Measurements from ENCODE around the gene ATP8A2. TPM values are rescaled to one million over a fixed set of nuclear protein-coding genes. Genes with fewer than 3 reads are reported as not detected.

The ATP8A2 gene
- total and polyA plus RNA-seq, 4 donors = 0.01 to 0.08 (median 0.05) TPM; not detected in 1

GRCh38 chr13:25324100-25324499 is 47.7 kb upstream of the ATP8A2 start:
- DNase-seq (ENCODE audit: low spot score) = no peak
- peaks cover 8 to 61% (median 37%) of the 10 kb centered on the region in 4 donors for H3K36me3 ChIP-seq (ENCODE audit: control insufficient read depth in 4 of 4, insufficient read depth in 3 of 4, low read depth in 1 of 4, low read length in 3 of 4)
- no peak overlapping the region for H3K4me3 ChIP-seq (ENCODE audit: low read depth in 1 of 3, low read length in 3 of 3)
- TF ChIP-seq ZBTB33 (IDR thresholded peaks at IDR 0.05) (no peak), RAD21 (IDR thresholded peaks at IDR 0.05) (no peak)
- no peaks in the 10 kb centered on the region for H3K9me3 ChIP-seq (ENCODE audit: control insufficient read depth in 4 of 4, low read length in 3 of 4)
- 94% methylated on average over 2 of the region's 2 CpGs for WGBS
- H3K27ac ChIP-seq (ENCODE audit: low read depth in 1 of 2, low read length in 2 of 2) = no peak overlapping the region
- no peaks in the 10 kb centered on the region for H3K4me1 ChIP-seq (ENCODE audit: control insufficient read depth in 4 of 4, insufficient read depth in 4 of 4, low read length in 3 of 4)
- H3K9ac ChIP-seq (ENCODE audit: low read depth in 1 of 2, low read length in 2 of 2) = no peak overlapping the region
- no peaks in the 10 kb centered on the region for H3K27me3 ChIP-seq (ENCODE audit: control insufficient read depth in 4 of 4, insufficient read depth in 4 of 4, low read length in 3 of 4)

- Histone ChIP-seq H3K9me3 (ENCODE audit: control insufficient read depth in 4 of 4, low read length in 3 of 4) (no peaks in the 10 kb centered on the region), H3K27ac (ENCODE audit: low read depth in 1 of 2, low read length in 2 of 2) (no peak overlapping the region), H3K27me3 (ENCODE audit: control insufficient read depth in 4 of 4, insufficient read depth in 4 of 4, low read length in 3 of 4) (no peaks in the 10 kb centered on the region), H3K9ac (ENCODE audit: low read depth in 1 of 2, low read length in 2 of 2) (no peak overlapping the region), H3K36me3 (ENCODE audit: control insufficient read depth in 4 of 4, insufficient read depth in 3 of 4, low read depth in 1 of 4, low read length in 3 of 4) (peaks cover 3 to 64% (median 57%) of the 10 kb centered on the region in 4 donors), H3K4me3 (ENCODE audit: low read depth in 1 of 3, low read length in 3 of 3) (no peak overlapping the region), H3K4me1 (ENCODE audit: control insufficient read depth in 4 of 4, insufficient read depth in 4 of 4, low read length in 3 of 4) (no peaks in the 10 kb centered on the region)
- WGBS = 98% methylated on average over 4 of the region's 4 CpGs
- TF ChIP-seq JUND (IDR thresholded peaks at IDR 0.05) = no peak
- TF ChIP-seq HNF4G (IDR thresholded peaks at IDR 0.05) = no peak
- TF ChIP-seq ATF3 (IDR thresholded peaks at IDR 0.05) = no peak
- TF ChIP-seq HNF4A (conservative IDR thresholded peaks at IDR 0.05) = no peak
- DNase-seq (ENCODE audit: low spot score) = no peak
These were observed 42.1 kb upstream of the ATP8A2 start for GRCh38 chr13:25329706-25330105.

GRCh38 chr13:25330541-25330940 is 41.2 kb upstream of the ATP8A2 start:
- no peaks in the 10 kb centered on the region for H3K9me3 ChIP-seq (ENCODE audit: control insufficient read depth in 4 of 4, low read length in 3 of 4)
- no peak overlapping the region for H3K9ac ChIP-seq (ENCODE audit: low read depth in 1 of 2, low read length in 2 of 2)
- H3K4me3 ChIP-seq (ENCODE audit: low read depth in 1 of 3, low read length in 3 of 3) = no peak overlapping the region
- no peak for DNase-seq (ENCODE audit: low spot score)
- no peaks in the 10 kb centered on the region for H3K4me1 ChIP-seq (ENCODE audit: control insufficient read depth in 4 of 4, insufficient read depth in 4 of 4, low read length in 3 of 4)
- no peaks in the 10 kb centered on the region for H3K27me3 ChIP-seq (ENCODE audit: control insufficient read depth in 4 of 4, insufficient read depth in 4 of 4, low read length in 3 of 4)
- WGBS = 98% methylated on average over 1 of the region's 1 CpG
- peaks cover 3 to 59% (median 50%) of the 10 kb centered on the region in 4 donors for H3K36me3 ChIP-seq (ENCODE audit: control insufficient read depth in 4 of 4, insufficient read depth in 3 of 4, low read depth in 1 of 4, low read length in 3 of 4)
- H3K27ac ChIP-seq (ENCODE audit: low read depth in 1 of 2, low read length in 2 of 2) = no peak overlapping the region
- no peak for TF ChIP-seq SP1 (IDR thresholded peaks at IDR 0.05)
- TF ChIP-seq HNF4A (conservative IDR thresholded peaks at IDR 0.05) = no peak
- TF ChIP-seq TAF1 (conservative IDR thresholded peaks at IDR 0.05) = no peak
- TF ChIP-seq ATF3 (IDR thresholded peaks at IDR 0.05) = no peak
- TF ChIP-seq CTCF (IDR thresholded peaks at IDR 0.05; ENCODE audit: low read depth, low read length, missing input control) = no peak
- TF ChIP-seq FOXA2 (IDR thresholded peaks at IDR 0.05) = no peak
- TF ChIP-seq RXRA (IDR thresholded peaks at IDR 0.05) = no peak
- no peak for TF ChIP-seq HNF4G (IDR thresholded peaks at IDR 0.05)
- TF ChIP-seq MAX (IDR thresholded peaks at IDR 0.05) = no peak
- TF ChIP-seq YY1 (IDR thresholded peaks at IDR 0.05) = no peak
- no peak for TF ChIP-seq RAD21 (IDR thresholded peaks at IDR 0.05)
- no peak for TF ChIP-seq EGR1 (IDR thresholded peaks at IDR 0.05; ENCODE audit: low read depth in 2 of 2)
- TF ChIP-seq REST (IDR thresholded peaks at IDR 0.05) = no peak

All from liver (tissue), 9 donors.